ENCODE results near the gene SPECC1.
"Not testable (repeated sequence)": the region's sequence is repeated elsewhere in the genome, so short reads cannot be mapped to it uniquely, and the experiment has no call there.

The SPECC1 gene

GRCh38 chr17:20153231-20153630 lies 144.1 kb downstream of the SPECC1 start:
- DNase-seq: no peak
- H3K36me3 Mint-ChIP-seq (ENCODE audit: insufficient read depth): peaks cover 8% of the 10 kb centered on the region
- no peak for ATAC-seq (replicated peaks)
- no peaks in the 10 kb centered on the region for H3K9me3 Mint-ChIP-seq
- H3K27ac Mint-ChIP-seq: no peak overlapping the region
- no peaks in the 10 kb centered on the region for H3K27me3 Mint-ChIP-seq
- H3K4me1 Mint-ChIP-seq (ENCODE audit: low read depth in 2 of 2): peaks cover 5 to 9% of the 10 kb centered on the region in 2 donors
- H3K4me3 Mint-ChIP-seq: no peak overlapping the region

GRCh38 chr17:20154286-20155000 lies 145.3 kb downstream of the SPECC1 start:
- peaks cover 5 to 9% of the 10 kb centered on the region in 2 donors for H3K4me1 Mint-ChIP-seq (ENCODE audit: low read depth in 2 of 2)
- H3K4me3 Mint-ChIP-seq: no peak overlapping the region
- DNase-seq: no peak
- peaks cover 10% of the 10 kb centered on the region for H3K36me3 Mint-ChIP-seq (ENCODE audit: insufficient read depth)
- no peaks in the 10 kb centered on the region for H3K27me3 Mint-ChIP-seq
- H3K9me3 Mint-ChIP-seq: no peaks in the 10 kb centered on the region
- ATAC-seq (replicated peaks): no peak
- H3K27ac Mint-ChIP-seq: no peak overlapping the region

GRCh38 chr17:20155258-20156195 lies 146.4 kb downstream of the SPECC1 start:
- no peaks in the 10 kb centered on the region for H3K27me3 Mint-ChIP-seq
- H3K4me1 Mint-ChIP-seq (ENCODE audit: low read depth in 2 of 2): peaks cover 5 to 9% of the 10 kb centered on the region in 2 donors
- no peak overlapping the region for H3K27ac Mint-ChIP-seq
- H3K36me3 Mint-ChIP-seq (ENCODE audit: insufficient read depth): peaks cover 10% of the 10 kb centered on the region
- no peaks in the 10 kb centered on the region for H3K9me3 Mint-ChIP-seq
- DNase-seq (peak; percentile 95 to 98 (median 96)), ATAC-seq (replicated peaks) (peak; percentile 95)
- no peak overlapping the region for H3K4me3 Mint-ChIP-seq

- no peaks in the 10 kb centered on the region for H3K27me3 Mint-ChIP-seq
- peak; percentile 18 for ATAC-seq (replicated peaks)
- no peaks in the 10 kb centered on the region for H3K9me3 Mint-ChIP-seq
- peaks cover 10% of the 10 kb centered on the region for H3K36me3 Mint-ChIP-seq (ENCODE audit: insufficient read depth)
- peak; percentile 14 to 23 (median 23) for DNase-seq
- H3K4me1 Mint-ChIP-seq (ENCODE audit: low read depth in 2 of 2): peaks cover 5 to 9% of the 10 kb centered on the region in 2 donors
- H3K27ac Mint-ChIP-seq: no peak overlapping the region
- peak overlapping the region in 1 of 2 donors; percentile 83 for H3K4me3 Mint-ChIP-seq
Observed at GRCh38 chr17:20156196-20157000, 147.2 kb downstream of the SPECC1 start.

- peaks cover 10% of the 10 kb centered on the region for H3K36me3 Mint-ChIP-seq (ENCODE audit: insufficient read depth)
- H3K27ac Mint-ChIP-seq: no peak overlapping the region
- DNase-seq (no peak), ATAC-seq (replicated peaks) (no peak)
- H3K4me3 Mint-ChIP-seq: peak overlapping the region in 1 of 2 donors; percentile 83
- peaks cover 5 to 9% of the 10 kb centered on the region in 2 donors for H3K4me1 Mint-ChIP-seq (ENCODE audit: low read depth in 2 of 2)
- H3K9me3 Mint-ChIP-seq: no peaks in the 10 kb centered on the region
- no peaks in the 10 kb centered on the region for H3K27me3 Mint-ChIP-seq
Observed at GRCh38 chr17:20157001-20157310, 147.8 kb downstream of the SPECC1 start.

GRCh38 chr17:20158580-20158979 lies 149.4 kb downstream of the SPECC1 start:
- no peak overlapping the region for H3K4me3 Mint-ChIP-seq
- no peak overlapping the region for H3K27ac Mint-ChIP-seq
- ATAC-seq (replicated peaks) (no peak), DNase-seq (no peak)
- H3K4me1 Mint-ChIP-seq (ENCODE audit: low read depth in 2 of 2): peaks cover 5 to 9% of the 10 kb centered on the region in 2 donors
- no peaks in the 10 kb centered on the region for H3K27me3 Mint-ChIP-seq
- H3K36me3 Mint-ChIP-seq (ENCODE audit: insufficient read depth): peaks cover 10% of the 10 kb centered on the region
- no peaks in the 10 kb centered on the region for H3K9me3 Mint-ChIP-seq

GRCh38 chr17:20159406-20160069 lies 150.4 kb downstream of the SPECC1 start:
- Mint-ChIP-seq H3K4me1 (ENCODE audit: low read depth in 2 of 2) (peaks cover 5 to 9% of the 10 kb centered on the region in 2 donors), H3K27ac (no peak overlapping the region), H3K4me3 (no peak overlapping the region), H3K27me3 (no peaks in the 10 kb centered on the region), H3K9me3 (no peaks in the 10 kb centered on the region), H3K36me3 (ENCODE audit: insufficient read depth) (peaks cover 10% of the 10 kb centered on the region)
- ATAC-seq (replicated peaks): no peak
- DNase-seq: no peak

GRCh38 chr17:20165516-20165915 lies 156.4 kb downstream of the SPECC1 start:
- H3K4me3 Mint-ChIP-seq; H3K27me3 Mint-ChIP-seq; H3K36me3 Mint-ChIP-seq (ENCODE audit: insufficient read depth); DNase-seq; H3K9me3 Mint-ChIP-seq; H3K27ac Mint-ChIP-seq; H3K4me1 Mint-ChIP-seq (ENCODE audit: low read depth in 2 of 2); ATAC-seq (replicated peaks): not testable (repeated sequence)

- Mint-ChIP-seq H3K27me3 (no peaks in the 10 kb centered on the region), H3K27ac (no peak overlapping the region), H3K9me3 (no peaks in the 10 kb centered on the region), H3K36me3 (ENCODE audit: insufficient read depth) (no peaks in the 10 kb centered on the region), H3K4me3 (no peak overlapping the region), H3K4me1 (ENCODE audit: low read depth in 2 of 2) (no peaks in the 10 kb centered on the region)
- DNase-seq (no peak), ATAC-seq (replicated peaks) (no peak)
Observed at GRCh38 chr17:20170085-20170484, 160.9 kb downstream of the SPECC1 start.

GRCh38 chr17:20171741-20172365 lies 162.7 kb downstream of the SPECC1 start:
- H3K27me3 Mint-ChIP-seq: no peaks in the 10 kb centered on the region
- H3K4me1 Mint-ChIP-seq (ENCODE audit: low read depth in 2 of 2): no peaks in the 10 kb centered on the region
- ATAC-seq (replicated peaks) (no peak), DNase-seq (no peak)
- no peak overlapping the region for H3K4me3 Mint-ChIP-seq
- H3K36me3 Mint-ChIP-seq (ENCODE audit: insufficient read depth): no peaks in the 10 kb centered on the region
- no peaks in the 10 kb centered on the region for H3K9me3 Mint-ChIP-seq
- peak overlapping the region in 1 of 2 donors; percentile 73 for H3K27ac Mint-ChIP-seq

GRCh38 chr17:20172376-20172775 lies 163.2 kb downstream of the SPECC1 start:
- Mint-ChIP-seq H3K36me3 (ENCODE audit: insufficient read depth) (no peaks in the 10 kb centered on the region), H3K9me3 (no peaks in the 10 kb centered on the region), H3K27ac (peak overlapping the region in 1 of 2 donors; percentile 73), H3K4me1 (ENCODE audit: low read depth in 2 of 2) (no peaks in the 10 kb centered on the region), H3K27me3 (no peaks in the 10 kb centered on the region), H3K4me3 (no peak overlapping the region)
- ATAC-seq (replicated peaks): no peak
- no peak for DNase-seq

GRCh38 chr17:20173091-20173490 lies 163.9 kb downstream of the SPECC1 start:
- no peaks in the 10 kb centered on the region for H3K27me3 Mint-ChIP-seq

More at GRCh38 chr17:20173091-20173490, 163.9 kb downstream of the SPECC1 start:
- ATAC-seq (replicated peaks): no peak
- no peak for DNase-seq
- no peaks in the 10 kb centered on the region for H3K9me3 Mint-ChIP-seq
- no peak overlapping the region for H3K27ac Mint-ChIP-seq
- no peak overlapping the region for H3K4me3 Mint-ChIP-seq
- no peaks in the 10 kb centered on the region for H3K36me3 Mint-ChIP-seq (ENCODE audit: insufficient read depth)
- no peaks in the 10 kb centered on the region for H3K4me1 Mint-ChIP-seq (ENCODE audit: low read depth in 2 of 2)

Measured in effector memory CD8-positive, alpha-beta T cell (primary cell).